HepG2 (cell line): ENCODE data around the gene KIF27.

Experiments
- CBX5 ChIP-seq: sonication (generic); formaldehyde crosslinking; IDR thresholded peaks from 2 replicates; pipeline ENCODE4 v1.4.0; 2020; ENCODE audit warnings: missing genetic modification reagents, borderline replicate concordance
- GTF2F1 ChIP-seq: fragments of 150-350 bp; IDR thresholded peaks from 2 replicates; pipeline ENCODE4 v1.6.1; 2014; ENCODE audit warnings: low read length
- PTBP1 ChIP-seq: fragments of 200-400 bp; formaldehyde crosslinking; IDR thresholded peaks from 2 replicates; pipeline ENCODE4 v1.6.1; 2018; ENCODE audit warnings: low read length, low read depth; ENCODE audit not compliant: poor library complexity, severe bottlenecking
- RBM22 ChIP-seq: fragments of 200-400 bp; formaldehyde crosslinking; optimal IDR thresholded peaks from 2 replicates; pipeline ENCODE3; 2017; ENCODE audit warnings: mild to moderate bottlenecking, low read length, moderate library complexity
- RERE ChIP-seq: IDR thresholded peaks from 2 replicates; pipeline ENCODE4 v1.6.1; 2016; ENCODE audit warnings: low read depth, missing genetic modification reagents, missing compliant biosample characterization
- RXRB ChIP-seq: IDR thresholded peaks from 2 replicates; pipeline ENCODE4 v1.6.1; 2016; ENCODE audit warnings: borderline replicate concordance, missing genetic modification reagents, missing compliant biosample characterization
- SMYD3 ChIP-seq: sonication (generic); formaldehyde crosslinking; IDR thresholded peaks from 2 replicates; pipeline ENCODE4 v1.8.1; 2023; ENCODE audit warnings: mild to moderate bottlenecking, missing genetic modification reagents

DNA sequence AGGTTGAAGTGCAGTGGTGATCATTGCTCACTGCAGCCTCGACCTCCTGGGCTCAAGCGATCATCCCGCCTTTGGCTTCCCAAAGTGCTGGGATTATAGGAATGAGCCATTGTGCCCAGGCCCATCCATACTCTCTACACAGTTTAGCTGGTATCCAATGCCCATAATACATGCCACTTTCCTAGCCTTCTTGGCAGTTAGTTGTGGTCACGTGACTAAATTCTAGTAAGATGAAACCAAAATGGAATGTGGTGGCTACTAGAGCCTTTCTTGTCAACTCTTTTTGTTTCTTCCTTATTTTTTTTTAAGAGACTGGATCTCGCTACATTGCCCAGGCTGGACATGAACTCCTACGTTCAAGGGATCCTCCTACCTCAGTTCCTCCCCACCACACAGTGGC lies 15.3 kb upstream of the KIF27 start:
- TF ChIP-seq SMYD3, result no peak
- no peak for TF ChIP-seq GTF2F1
- no peak for TF ChIP-seq PTBP1
- no peak for TF ChIP-seq RBM22
- no peak for TF ChIP-seq CBX5 (CRISPR knock-in tag)
- no peak for TF ChIP-seq RERE (CRISPR knock-in tag)
- TF ChIP-seq RXRB (CRISPR knock-in tag), result no peak
